A549 treated with Hydrocortisone at 1 μM for 4 hours (cell line): ENCODE results near the gene ADAMTS12. TPM values are rescaled to one million over a fixed set of nuclear protein-coding genes. Genes with fewer than 3 reads are reported as not detected.

ENCODE experiments used
- total RNA-seq: library from RNA; stranded (reverse); fragments of 200-300 nt; extraction: Qiagen RNA extraction; gene quantifications from 5 replicates; pipeline ENCODE4 v1.2.3, GENCODE V29; 2022

Gene ADAMTS12
- 6.1 to 7.8 TPM (median 7.3 TPM) in 5 replicates for total RNA-seq

GRCh38 chr5:33891788-33892619 is at the start of gene ADAMTS12:
ADAMTS12 (minus strand) TSS chr5:33891990; CDS start chr5:33891856, 134 bp downstream.

GRCh38 chr5:33936381-33937016 is 44.7 kb upstream of the ADAMTS12 start, which contains the start of gene RXFP3:
RXFP3 (plus strand) TSS chr5:33936386; CDS start chr5:33936741, 355 bp downstream.

Other genes with a start within 250 kb of the ADAMTS12 start
- gene RXFP3, start 44.4 kb upstream of the ADAMTS12 start, total RNA-seq = not detected in 5 replicates
- not detected in 5 replicates for gene SLC45A2, start 92.7 kb upstream of the ADAMTS12 start, total RNA-seq
- 13.1 to 17.8 TPM (median 16.1 TPM) in 5 replicates for gene AMACR, start 116.1 kb upstream of the ADAMTS12 start, total RNA-seq
- 0.09 to 0.39 TPM (median 0.25 TPM) in 5 replicates for gene C1QTNF3, start 151.2 kb upstream of the ADAMTS12 start, total RNA-seq